CD14-positive monocyte (primary cell): ENCODE results near the gene GPR37L1. TPM values are rescaled to one million over a fixed set of nuclear protein-coding genes. Genes with fewer than 3 reads are reported as not detected.

Source experiments
- DNase-seq, 3 donors: peaks; one replicate each; pipeline ENCODE4 v3.0.0-alpha.2; 2011 to 2022
- H2AFZ ChIP-seq: 2 replicates; pipeline ENCODE4 v1.6.0; 2012; ENCODE audit warnings: mild to moderate bottlenecking, low read depth, low read length, inconsistent platforms; ENCODE audit not compliant: insufficient read depth, poor library complexity, severe bottlenecking
- H3K27ac ChIP-seq, 2 donors: 1 replicate in 1 of 2; 2 replicates in 1 of 2; pipeline ENCODE4 v1.5.1; 2012 to 2013; ENCODE audit warnings: low read length in 2 of 2, control low read depth in 1 of 2, inconsistent platforms in 1 of 2, low read depth in 1 of 2, mild to moderate bottlenecking in 1 of 2
- H3K27me3 ChIP-seq, 2 donors: one replicate each; pipeline versions ENCODE4 v1.6.0 to v1.6.1; 2011 to 2013; ENCODE audit warnings: low read length in 2 of 2; ENCODE audit not compliant: control insufficient read depth in 2 of 2, insufficient read depth in 2 of 2
- H3K36me3 ChIP-seq, 2 donors: replicated peaks in 1 of 2; 1 replicate in 1 of 2; 2 replicates in 1 of 2; pipeline versions ENCODE4 v1.5.1 to v1.6.1; 2012 to 2013; ENCODE audit warnings: low read length in 2 of 2, control low read depth in 1 of 2, inconsistent platforms in 1 of 2, mild to moderate bottlenecking in 1 of 2; ENCODE audit not compliant: insufficient read depth in 2 of 2, control insufficient read depth in 1 of 2
- H3K4me1 ChIP-seq, 2 donors: 1 replicate in 1 of 2; 2 replicates in 1 of 2; pipeline versions ENCODE4 v1.5.1 to v1.6.1; 2012 to 2013; ENCODE audit warnings: low read length in 2 of 2, control low read depth in 1 of 2, inconsistent platforms in 1 of 2, mild to moderate bottlenecking in 1 of 2, moderate library complexity in 1 of 2; ENCODE audit not compliant: insufficient read depth in 2 of 2, control insufficient read depth in 1 of 2
- H3K4me2 ChIP-seq: replicated peaks from 2 replicates; pipeline ENCODE3; 2012; ENCODE audit warnings: low read length, moderate library complexity, mild to moderate bottlenecking; ENCODE audit not compliant: poor library complexity, severe bottlenecking; ENCODE audit errors: extremely low read depth
- H3K4me3 ChIP-seq, 3 experiments: fragments of 200-600 bp in 1 of 3; sonication (generic) in 1 of 3; replicated peaks in 1 of 3; 1 replicate in 2 of 3; 2 replicates in 1 of 3; pipeline ENCODE4 v1.5.1; 2011 to 2013; ENCODE audit warnings: low read length in 3 of 3, mild to moderate bottlenecking in 3 of 3, control low read depth in 2 of 3, low read depth in 2 of 3, inconsistent platforms in 1 of 3, moderate library complexity in 1 of 3
- H3K79me2 ChIP-seq: 2 replicates; pipeline ENCODE4 v1.6.0; 2012; ENCODE audit warnings: mild to moderate bottlenecking, control low read depth, inconsistent platforms, low read length, moderate library complexity; ENCODE audit not compliant: insufficient read depth
- H3K9ac ChIP-seq: 2 replicates; pipeline ENCODE4 v1.6.0; 2017; ENCODE audit warnings: low read length, mild to moderate bottlenecking; ENCODE audit not compliant: insufficient read depth, poor library complexity, severe bottlenecking
- H3K9me3 ChIP-seq, 2 donors: replicated peaks in 1 of 2; 1 replicate in 1 of 2; 2 replicates in 1 of 2; pipeline versions ENCODE4 v1.5.1 to v1.6.1; 2012 to 2013; ENCODE audit warnings: low read length in 2 of 2, control low read depth in 1 of 2; ENCODE audit not compliant: control insufficient read depth in 1 of 2, insufficient read depth in 1 of 2
- H4K20me1 ChIP-seq: 2 replicates; pipeline ENCODE4 v1.6.0; 2012; ENCODE audit warnings: mild to moderate bottlenecking, low read length, control low read depth, moderate library complexity; ENCODE audit not compliant: insufficient read depth
- H3K27ac Mint-ChIP-seq, 7 donors: one replicate each; pipeline ENCODE4 v1.8.0; 2020; ENCODE audit warnings: mild to moderate bottlenecking in 7 of 7, mixed read lengths in 7 of 7, moderate library complexity in 6 of 7, inconsistent platforms in 2 of 7
- H3K27me3 Mint-ChIP-seq, 3 donors: one replicate each; pipeline ENCODE4 v1.8.0; 2021 to 2022; ENCODE audit warnings: low read depth in 3 of 3, mild to moderate bottlenecking in 3 of 3, mixed read lengths in 3 of 3, moderate library complexity in 3 of 3, inconsistent platforms in 1 of 3
- H3K36me3 Mint-ChIP-seq, 2 donors: one replicate each; pipeline ENCODE4 v1.8.0; 2020; ENCODE audit warnings: mixed read lengths in 2 of 2, inconsistent platforms in 1 of 2, mild to moderate bottlenecking in 1 of 2
- H3K4me1 Mint-ChIP-seq: one replicate; pipeline ENCODE4 v1.8.0; 2020; ENCODE audit warnings: mild to moderate bottlenecking, mixed read lengths
- H3K4me3 Mint-ChIP-seq, 2 donors: one replicate each; pipeline ENCODE4 v1.8.0; 2020; ENCODE audit warnings: mild to moderate bottlenecking in 2 of 2, mixed read lengths in 2 of 2, moderate library complexity in 1 of 2
- H3K9me3 Mint-ChIP-seq, 7 donors: one replicate each; pipeline ENCODE4 v1.8.0; 2020 to 2022; ENCODE audit warnings: mixed read lengths in 7 of 7, mild to moderate bottlenecking in 6 of 7, moderate library complexity in 6 of 7, inconsistent platforms in 2 of 7
- CTCF ChIP-seq: fragments of 200-600 bp; IDR thresholded peaks from one replicate; pipeline ENCODE4 v1.8.0; 2022; ENCODE audit warnings: antibody characterized with exemption, mild to moderate bottlenecking
- WGBS: methylation state at CpG from one replicate; pipeline ENCODE4 v1.1.5; 2013; ENCODE audit warnings: missing lambda C conversion rate; ENCODE audit not compliant: insufficient coverage; 5-methylcytosine and 5-hydroxymethylcytosine counted together
- intact Hi-C, 2 donors: fragments of 100-400 bp; cut with micrococcal nuclease; formaldehyde crosslinking; loops; one replicate each; pipeline versions ENCODE4 v1.15.0 to v1.15.1; 2023
- polyA plus RNA-seq, 3 donors: library from polyadenylated mRNA; depleted of rRNA in 1 of 3; unstranded in 2 of 3; stranded (reverse) in 1 of 3; fragments of 300-500 nt in 2 of 3; fragments of >200 nt in 1 of 3; fragmentation: Illumina TruSeq in 2 of 3; gene quantifications; 1 replicate in 2 of 3; 2 replicates in 1 of 3; pipeline ENCODE4 v1.2.3, GENCODE V29; 2012 to 2021

Gene GPR37L1
- polyA plus RNA-seq, 3 donors, result 0.06 to 0.13 TPM; not detected in 1

DNA sequence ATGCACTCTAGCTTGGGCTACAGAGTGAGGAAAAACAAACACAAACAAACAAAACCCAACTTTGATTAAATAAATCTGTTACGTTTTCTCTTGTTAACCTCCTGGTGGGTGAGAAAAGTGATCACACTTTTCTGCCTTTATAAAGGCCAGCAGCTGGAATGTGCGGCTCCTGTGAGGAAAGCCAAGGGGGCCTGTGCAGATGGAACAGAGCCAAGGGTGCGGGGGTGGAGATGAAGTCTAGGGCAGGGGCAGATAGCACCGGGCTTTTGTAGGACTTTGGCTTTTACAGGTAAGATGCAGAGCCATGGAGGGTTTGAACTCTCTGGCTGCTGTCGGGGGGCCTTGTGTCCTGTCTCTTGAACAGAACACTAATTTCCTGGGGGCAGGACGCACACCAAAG lies 40.7 kb upstream of the GPR37L1 start:
- H3K4me1 Mint-ChIP-seq, result no peaks in the 10 kb centered on the region
- H3K27ac Mint-ChIP-seq, result peak overlapping the region in 1 of 7 donors; percentile 35
- WGBS, result 90% methylated on average over 6 of the region's 6 CpGs
- no peak overlapping the region for H3K4me3 Mint-ChIP-seq
- no peak for TF ChIP-seq CTCF
- no peak overlapping the region for H3K9ac ChIP-seq
- H3K9me3 ChIP-seq, result no peaks in the 10 kb centered on the region
- peaks cover 0 to 5% (median 3%) of the 10 kb centered on the region in 3 donors for H3K27me3 Mint-ChIP-seq
- no peaks in the 10 kb centered on the region for H3K27me3 ChIP-seq
- intact Hi-C loops, result no loop called here
- H3K36me3 Mint-ChIP-seq, result no peaks in the 10 kb centered on the region
- H3K4me3 ChIP-seq, result no peak overlapping the region
- no peaks in the 10 kb centered on the region for H3K79me2 ChIP-seq
- H2AFZ ChIP-seq, result no peak overlapping the region
- no peaks in the 10 kb centered on the region for H3K9me3 Mint-ChIP-seq
- H3K4me2 ChIP-seq, result no peak overlapping the region
- H3K36me3 ChIP-seq, result no peaks in the 10 kb centered on the region
- H3K4me1 ChIP-seq, result no peaks in the 10 kb centered on the region
- H4K20me1 ChIP-seq, result no peaks in the 10 kb centered on the region
- H3K27ac ChIP-seq, result no peak overlapping the region
- no peak for DNase-seq

DNA sequence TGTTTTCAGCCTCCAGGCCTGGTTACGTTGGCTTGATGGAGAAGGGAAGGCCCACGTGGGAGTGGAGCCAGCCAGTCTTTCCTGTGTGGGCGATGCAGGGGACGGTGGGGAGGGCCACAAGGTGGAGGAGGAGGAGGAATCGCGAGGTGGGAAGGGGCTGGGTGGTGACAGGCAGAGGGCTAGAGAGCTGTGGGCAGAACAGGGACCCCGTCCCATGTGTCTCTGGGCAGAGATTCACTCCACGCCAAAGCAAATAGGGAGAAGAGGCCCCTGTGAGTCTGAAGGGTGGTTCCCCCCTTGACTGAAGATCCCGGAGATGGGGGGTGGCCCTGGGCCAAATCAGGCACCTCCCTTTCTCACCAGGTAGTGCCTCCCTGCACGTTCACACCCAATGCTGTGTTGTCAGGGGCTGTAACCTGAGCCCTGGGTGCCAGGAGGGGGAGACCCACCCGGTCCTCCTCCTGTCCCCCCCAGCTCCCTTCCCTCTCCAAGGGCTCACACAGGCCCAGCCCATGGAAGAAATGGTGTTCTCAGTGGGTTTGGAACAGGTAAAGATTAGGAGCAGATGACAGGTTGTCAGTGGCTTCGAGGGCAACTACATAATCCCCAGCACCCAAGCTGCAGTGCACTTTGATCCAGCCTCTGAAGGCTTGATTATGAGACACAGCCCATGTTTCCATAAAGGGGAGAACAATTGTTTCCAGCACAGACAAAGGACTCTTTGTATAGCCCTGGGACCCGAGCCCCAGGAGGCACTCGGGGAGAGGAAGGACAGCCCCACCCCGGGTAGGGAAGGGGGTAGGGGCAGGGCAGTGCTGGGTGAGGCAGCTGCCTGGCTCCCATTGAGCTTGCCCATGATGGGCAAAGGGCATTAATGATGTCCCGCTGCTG lies 37.7 kb upstream of the GPR37L1 start:
- Histone ChIP-seq H3K79me2 (no peaks in the 10 kb centered on the region), H3K4me2 (no peak overlapping the region), H2AFZ (no peak overlapping the region), H3K9ac (no peak overlapping the region), H3K4me3 (no peak overlapping the region), H4K20me1 (no peaks in the 10 kb centered on the region), H3K4me1 (no peaks in the 10 kb centered on the region), H3K27ac (no peak overlapping the region), H3K27me3 (no peaks in the 10 kb centered on the region), H3K36me3 (no peaks in the 10 kb centered on the region), H3K9me3 (no peaks in the 10 kb centered on the region)
- H3K27ac Mint-ChIP-seq, result no peak overlapping the region
- no peaks in the 10 kb centered on the region for H3K4me1 Mint-ChIP-seq
- DNase-seq, result no peak
- H3K9me3 Mint-ChIP-seq, result no peaks in the 10 kb centered on the region
- WGBS, result 54% methylated on average over 8 of the region's 16 CpGs
- intact Hi-C loops, result no loop called here
- TF ChIP-seq CTCF, result no peak
- no peaks in the 10 kb centered on the region for H3K36me3 Mint-ChIP-seq
- H3K4me3 Mint-ChIP-seq, result no peak overlapping the region
- peaks cover 0 to 8% (median 5%) of the 10 kb centered on the region in 3 donors for H3K27me3 Mint-ChIP-seq
